Suppressor macrophage treated with lipopolysaccharide for 4 hours (primary cell): ENCODE results near the gene CHRDL2.

Source experiments
- DNase-seq: peaks from one replicate; pipeline ENCODE4 v3.0.0-alpha.2; 2020

Gene CHRDL2

GRCh38 chr11:74710281-74710938, 20.8 kb downstream of the CHRDL2 start:
- DNase-seq, result no peak

- no peak for DNase-seq
Observed at GRCh38 chr11:74709175-74709574, 22.1 kb downstream of the CHRDL2 start.

- no peak for DNase-seq
Observed at GRCh38 chr11:74707602-74708510, 23.4 kb downstream of the CHRDL2 start.

GRCh38 chr11:74707182-74707581, 24.0 kb downstream of the CHRDL2 start:
- DNase-seq, result no peak

- no peak for DNase-seq
Observed at GRCh38 chr11:74703211-74703610, 28.0 kb downstream of the CHRDL2 start.

- DNase-seq, result peak; percentile 79
Observed at GRCh38 chr11:74702383-74703007, 28.7 kb downstream of the CHRDL2 start.

GRCh38 chr11:74701351-74701750, 29.9 kb downstream of the CHRDL2 start:
- no peak for DNase-seq

- no peak for DNase-seq
Observed at GRCh38 chr11:74699615-74700396, 31.4 kb downstream of the CHRDL2 start.

- DNase-seq, result no peak
Observed at GRCh38 chr11:74697722-74698121, 33.5 kb downstream of the CHRDL2 start.

- DNase-seq, result peak; percentile 32
Observed at GRCh38 chr11:74696939-74697675, 34.1 kb downstream of the CHRDL2 start.

- no peak for DNase-seq
Observed at GRCh38 chr11:74696500-74696899, 34.7 kb downstream of the CHRDL2 start.

- no peak for DNase-seq
Observed at GRCh38 chr11:74695705-74696280, 35.4 kb downstream of the CHRDL2 start.

GRCh38 chr11:74694136-74694930, 36.9 kb downstream of the CHRDL2 start:
- no peak for DNase-seq

- no peak for DNase-seq
Observed at GRCh38 chr11:74693531-74693930, 37.7 kb downstream of the CHRDL2 start.

- DNase-seq, result no peak
Observed at GRCh38 chr11:74691755-74692154, 39.5 kb downstream of the CHRDL2 start.

GRCh38 chr11:74689666-74690065, 41.6 kb downstream of the CHRDL2 start:
- DNase-seq, result peak; percentile 44

GRCh38 chr11:74687237-74688023, 43.8 kb downstream of the CHRDL2 start:
- peak; percentile 58 for DNase-seq

- peak; percentile 64 for DNase-seq
Observed at GRCh38 chr11:74686792-74687191, 44.4 kb downstream of the CHRDL2 start.

GRCh38 chr11:74685905-74686304, 45.3 kb downstream of the CHRDL2 start:
- peak; percentile 95 for DNase-seq

- no peak for DNase-seq
Observed at GRCh38 chr11:74685338-74685737, 45.9 kb downstream of the CHRDL2 start.
